Left ventricle myocardium superior (tissue), 1 donor: ENCODE measurements around the gene HMGB4. TPM values are rescaled to one million over a fixed set of nuclear protein-coding genes. Genes with fewer than 3 reads are reported as not detected.

Experiments used
- ATAC-seq: fragments of 200-7000 bp; cut with Tn5 transposase; one replicate; pipeline ENCODE4 v1.9.1; 2020; ENCODE audit warnings: mild to moderate bottlenecking, moderate library complexity
- DNase-seq: peaks from one replicate; pipeline ENCODE4 v3.0.0-alpha.2; 2020
- intact Hi-C: fragments of 100-400 bp; cut with micrococcal nuclease; formaldehyde crosslinking; loops from one replicate; pipeline ENCODE4 v1.11.0; 2022
- total RNA-seq: library from RNA; stranded (reverse); fragmentation: NEBNext Ultra II Directional; extraction: Animal tissue kit (Norgen Biotek cat#: 25700); gene quantifications from one replicate; pipeline ENCODE4 v1.2.1, GENCODE V29; 2021
- donor health status: DM: no; HTN: yes; CAD: no; lungs with severe emphysema.

The HMGB4 gene
- total RNA-seq, 1 donor from 2014 or later, result not detected

DNA sequence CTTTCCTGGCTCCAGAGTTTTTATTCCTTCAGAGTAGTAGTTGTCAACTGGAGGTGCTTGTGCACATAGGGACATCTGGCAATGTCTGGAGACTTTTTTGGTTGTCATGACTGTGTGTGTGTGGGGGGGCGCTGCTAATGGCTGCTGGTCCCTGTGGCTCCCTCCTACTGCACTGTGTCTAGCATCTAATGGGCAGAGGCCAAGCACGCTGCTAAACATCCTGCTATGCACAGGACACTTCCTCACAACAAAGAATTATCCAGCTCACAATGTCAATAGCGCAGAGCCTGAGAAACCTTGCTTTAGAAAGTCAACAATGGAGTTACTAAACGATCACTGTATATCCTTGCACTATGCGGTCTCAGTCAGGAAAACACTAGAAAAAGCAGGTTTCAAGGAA lies 19.7 kb upstream of the HMGB4 start:
- intact Hi-C loops, result no loop called here
- no peak for ATAC-seq
- DNase-seq, result no peak

GRCh38 chr1:33846861-33847260 lies 17.0 kb upstream of the HMGB4 start:
- intact Hi-C loops, result no loop called here
- DNase-seq, result no peak
- ATAC-seq, result no peak

DNA sequence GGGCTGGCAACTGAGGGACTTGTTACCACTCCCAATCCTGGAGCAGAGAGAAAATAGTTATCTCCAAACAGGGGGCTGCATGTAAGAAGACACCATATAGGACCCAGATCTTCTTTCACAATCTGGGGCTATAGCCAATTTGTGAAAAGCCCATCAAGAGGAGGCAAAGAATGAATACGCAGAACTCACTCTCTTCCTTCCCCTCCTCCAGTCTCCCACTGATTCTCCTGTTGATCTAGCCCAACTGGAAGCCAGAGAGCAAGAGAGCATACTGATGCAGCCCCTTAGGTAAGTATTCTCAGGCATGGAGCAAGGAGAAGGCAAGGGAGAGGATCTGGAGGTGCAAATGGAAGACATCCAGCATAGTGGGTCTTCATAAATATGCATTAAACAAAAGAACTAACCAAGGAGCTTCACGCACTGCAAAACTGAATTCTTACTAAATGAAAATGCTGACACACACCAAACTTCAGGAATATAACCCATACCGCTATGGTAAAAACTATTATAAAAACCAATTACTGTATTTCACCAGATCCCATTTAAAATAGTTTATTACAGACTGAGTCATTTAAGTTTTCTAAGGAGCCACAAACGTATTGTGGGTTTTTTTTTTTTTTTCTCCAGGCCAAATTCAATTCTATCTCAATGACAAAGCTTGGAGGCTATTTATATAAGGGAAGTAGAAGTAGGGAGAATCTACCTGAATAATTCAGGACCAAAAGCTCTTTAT lies 15.5 kb upstream of the HMGB4 start:
- no peak for DNase-seq
- ATAC-seq, result no peak
- intact Hi-C loops, result no loop called here

DNA sequence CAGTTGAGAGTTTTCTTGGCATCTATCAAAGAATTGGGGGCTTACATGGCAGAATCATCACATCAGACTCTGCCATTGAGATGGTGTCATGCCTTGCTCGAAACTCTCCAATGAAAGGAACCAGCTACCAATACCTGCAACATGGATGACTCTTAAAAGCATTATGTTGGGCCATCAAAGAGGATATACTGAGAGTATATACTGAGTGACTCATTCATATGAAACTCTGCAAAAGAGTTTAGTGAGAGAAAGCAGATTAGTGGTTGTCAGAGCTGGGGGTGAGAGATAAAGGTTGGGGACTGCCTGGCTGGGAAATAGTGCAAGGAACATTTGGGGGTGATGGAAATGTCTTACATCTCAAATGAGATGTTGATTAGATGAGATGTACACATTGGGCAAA lies 14.7 kb upstream of the HMGB4 start:
- ATAC-seq (no peak), DNase-seq (no peak)
- intact Hi-C loops, result no loop called here

DNA sequence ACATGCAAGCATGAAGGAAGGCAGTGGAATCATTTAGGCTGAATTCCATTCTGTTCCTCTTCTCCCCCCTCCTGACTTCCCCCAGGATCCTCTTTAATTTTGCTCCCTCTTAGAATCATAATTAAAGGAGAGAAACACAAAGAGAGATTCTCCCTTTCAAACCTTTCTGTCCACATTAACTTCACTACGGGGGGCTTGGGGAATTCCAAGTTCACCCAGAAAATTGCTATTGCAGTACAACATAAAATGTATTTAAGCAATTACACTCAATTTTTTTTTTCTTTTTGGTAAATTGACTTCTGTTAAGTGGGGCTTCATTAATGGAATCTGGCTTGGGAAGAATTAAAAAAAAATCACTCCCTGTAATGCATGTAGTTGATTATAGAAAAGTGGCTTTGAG lies 13.4 kb upstream of the HMGB4 start:
- intact Hi-C loops, result no loop called here
- no peak for ATAC-seq
- no peak for DNase-seq

GRCh38 chr1:33852711-33853110 lies 11.2 kb upstream of the HMGB4 start:
- DNase-seq (no peak), ATAC-seq (no peak)
- intact Hi-C loops, result no loop called here

DNA sequence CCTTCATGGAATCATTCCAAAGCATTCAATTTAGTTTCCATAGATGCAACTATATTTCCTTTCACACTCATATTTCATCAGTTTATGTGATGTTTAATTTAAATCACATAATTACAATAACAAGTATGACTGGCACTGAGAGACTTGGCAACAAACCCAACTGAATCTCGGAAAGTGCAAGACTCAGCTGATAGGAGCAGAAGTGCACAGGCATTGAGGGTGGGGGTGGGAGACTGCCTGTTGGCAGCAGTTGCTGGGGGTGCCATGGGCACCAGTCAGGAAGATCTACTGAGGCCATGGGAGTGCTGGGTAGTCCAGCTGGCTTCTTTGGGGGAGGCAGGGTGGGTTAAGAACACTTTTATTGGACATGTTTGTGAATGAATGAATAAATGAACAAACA lies 10.4 kb upstream of the HMGB4 start:
- DNase-seq, result no peak
- intact Hi-C loops, result no loop called here
- no peak for ATAC-seq

DNA sequence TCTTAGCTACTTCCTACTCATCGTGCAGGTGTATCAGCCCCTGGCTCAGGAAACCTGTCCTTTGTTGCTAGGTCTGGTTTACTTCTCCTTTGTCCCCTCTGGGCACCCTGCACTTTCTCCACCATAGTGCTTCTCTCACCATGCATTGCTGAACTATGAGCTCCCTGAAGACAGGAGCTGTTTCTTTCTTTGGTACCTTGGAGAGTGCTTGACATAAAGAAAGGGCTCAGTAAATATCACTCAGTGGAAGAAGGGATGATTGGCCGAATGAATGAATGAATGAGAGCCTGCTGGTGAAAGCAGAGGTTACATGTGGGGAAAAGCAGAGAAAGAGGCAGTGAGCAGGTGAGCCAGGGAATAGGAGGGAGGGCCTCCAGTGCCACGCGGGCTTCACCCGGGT lies 9.8 kb upstream of the HMGB4 start:
- DNase-seq (no peak), ATAC-seq (no peak)
- intact Hi-C loops, result no loop called here

DNA sequence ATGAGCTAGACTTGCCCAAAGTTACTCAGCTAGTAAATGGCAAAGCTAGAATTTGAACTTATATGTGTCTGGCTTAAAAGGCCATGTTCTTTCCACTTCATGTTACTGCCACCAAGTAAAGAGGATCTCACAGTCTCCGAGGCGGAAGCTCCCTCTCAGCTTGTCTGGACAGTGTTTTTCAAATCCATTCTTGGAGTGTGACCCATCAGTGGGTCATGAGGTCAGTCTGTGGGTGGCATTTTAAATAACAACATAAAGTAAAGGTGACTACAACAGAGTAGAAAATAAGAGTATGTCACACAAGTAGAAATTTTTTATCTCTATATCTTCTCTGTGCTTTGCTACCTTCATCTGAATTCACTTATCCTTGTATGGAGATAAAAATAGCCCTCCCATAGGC lies 3.2 kb upstream of the HMGB4 start:
- ATAC-seq, result no peak
- no peak for DNase-seq
- intact Hi-C loops, result no loop called here

- DNase-seq (no peak), ATAC-seq (no peak)
- intact Hi-C loops, result no loop called here
These were observed 846 bp downstream of the HMGB4 start for GRCh38 chr1:33864460-33865389.

GRCh38 chr1:33866281-33866680 lies 2.4 kb downstream of the HMGB4 start:
- ATAC-seq (no peak), DNase-seq (no peak)
- intact Hi-C loops, result no loop called here

DNA sequence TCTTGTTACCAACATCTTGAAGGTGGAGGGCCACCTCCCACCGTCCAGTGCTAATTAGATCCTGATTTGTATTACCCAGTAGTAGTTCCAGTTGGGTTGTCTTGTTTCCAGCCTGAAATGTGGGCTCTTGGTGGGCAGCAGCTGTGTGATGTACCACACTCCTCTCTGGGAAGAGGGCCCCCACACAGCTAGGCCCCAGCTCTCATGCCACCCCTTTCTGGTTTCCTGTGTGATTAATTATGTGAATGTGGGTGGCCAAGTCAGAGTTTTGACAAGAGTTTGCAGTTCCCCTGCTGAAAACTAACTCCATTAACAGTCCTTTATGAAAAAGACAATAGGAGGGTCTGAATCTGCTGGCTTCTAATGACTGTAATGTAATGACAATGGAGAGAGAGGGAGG lies 3.8 kb downstream of the HMGB4 start:
- ATAC-seq (no peak), DNase-seq (no peak)
- intact Hi-C loops, result no loop called here

DNA sequence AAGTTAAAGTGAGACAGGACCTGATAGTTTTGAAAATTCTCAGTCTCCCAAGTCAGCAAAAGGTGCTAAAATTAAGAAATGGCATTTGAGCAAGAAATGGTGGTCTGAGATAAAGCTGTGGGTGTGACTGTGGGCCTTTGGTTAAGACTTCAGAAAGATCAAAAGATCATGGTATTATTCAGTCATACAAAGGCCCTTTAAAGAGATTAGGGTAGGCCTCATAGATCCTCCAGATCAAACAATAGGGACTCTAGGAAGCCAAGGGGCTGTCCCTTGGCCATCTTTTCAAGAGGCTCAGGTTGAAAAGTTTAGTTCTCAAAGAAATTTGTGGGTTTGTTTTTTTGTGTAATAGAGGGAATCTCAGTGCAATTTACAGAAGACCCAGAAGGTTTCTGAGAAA lies 8.4 kb downstream of the HMGB4 start:
- no peak for ATAC-seq
- intact Hi-C loops, result no loop called here
- DNase-seq, result no peak

DNA sequence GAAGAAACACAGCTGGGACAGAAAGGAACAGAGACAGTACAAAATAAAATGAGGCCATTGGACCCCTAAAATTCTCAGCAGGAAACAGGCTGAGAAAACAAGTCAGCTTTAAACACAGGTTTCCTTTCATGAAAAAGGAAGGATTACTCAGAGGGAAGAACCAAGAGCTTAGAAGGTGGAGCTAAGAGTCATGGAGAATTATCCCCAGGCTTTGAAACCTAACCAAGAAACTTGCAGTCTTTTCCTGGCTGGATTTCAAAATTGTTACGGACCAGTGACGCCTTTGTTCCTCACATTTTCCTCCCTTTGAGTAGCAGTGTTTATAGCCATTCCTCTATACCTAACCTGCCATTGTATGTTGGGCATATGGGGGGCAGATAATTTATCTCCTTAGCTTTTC lies 8.8 kb downstream of the HMGB4 start:
- DNase-seq (no peak), ATAC-seq (no peak)
- intact Hi-C loops, result no loop called here

DNA sequence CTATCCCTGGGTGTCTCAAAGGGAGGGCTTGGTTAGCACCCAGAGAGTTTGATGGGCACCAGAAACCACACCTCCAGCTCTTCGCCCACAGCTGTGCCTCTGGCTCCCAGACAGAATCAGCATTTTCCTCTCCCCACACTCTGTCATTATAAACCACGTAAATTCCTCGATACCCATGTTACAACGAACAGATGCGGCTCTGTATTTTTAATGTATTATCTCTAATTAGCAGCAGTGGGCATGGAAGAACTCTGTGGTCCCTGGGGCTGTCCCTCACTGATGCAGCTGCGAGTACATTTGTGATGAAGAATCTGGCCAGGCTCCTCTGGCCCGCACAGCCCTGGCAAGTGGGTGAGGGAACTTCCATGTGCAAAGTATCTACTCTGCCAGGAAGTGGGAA lies 10.8 kb downstream of the HMGB4 start:
- no peak for ATAC-seq
- intact Hi-C loops, result no loop called here

GRCh38 chr1:33875862-33876261 lies 12.0 kb downstream of the HMGB4 start:
- ATAC-seq (peak; percentile 45), DNase-seq (no peak)
- intact Hi-C loops, result no loop called here

More for the DNA sequence above, 10.8 kb downstream of the HMGB4 start:
- no peak for DNase-seq

DNA sequence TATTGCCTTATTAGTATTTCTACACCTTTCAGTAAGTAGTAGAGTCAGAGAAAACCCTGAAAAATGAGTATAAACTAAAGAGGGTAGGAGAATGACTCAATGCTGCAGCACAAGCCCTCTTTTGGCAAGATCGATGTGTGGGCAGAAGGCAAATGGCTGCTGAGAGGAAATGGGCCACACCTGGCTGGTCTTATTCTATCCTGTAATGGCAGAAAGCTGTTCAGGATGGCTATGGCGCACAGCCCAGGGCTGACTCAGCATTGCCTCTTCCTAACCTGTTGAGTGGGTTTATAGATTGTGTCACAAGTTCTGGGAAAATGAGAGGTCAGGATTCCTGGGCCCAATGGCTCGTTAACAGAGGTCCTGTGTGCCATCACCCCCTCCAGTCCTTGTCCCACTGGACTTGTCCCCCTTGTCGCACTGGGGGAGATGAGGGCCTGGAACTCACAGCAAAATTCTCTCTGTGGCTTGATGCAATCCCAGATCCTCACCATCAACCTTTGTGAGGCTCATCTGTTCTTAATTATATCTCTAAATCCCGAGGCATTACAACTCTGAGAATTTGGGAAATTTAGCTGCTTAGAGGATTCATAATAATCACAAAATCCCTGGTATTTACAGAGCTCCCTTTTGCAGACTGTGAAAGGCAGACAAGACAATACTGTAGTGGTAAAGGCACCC lies 13.2 kb downstream of the HMGB4 start:
- DNase-seq (peak; percentile 54), ATAC-seq (peak; percentile 44)
- intact Hi-C loops, result no loop called here

DNA sequence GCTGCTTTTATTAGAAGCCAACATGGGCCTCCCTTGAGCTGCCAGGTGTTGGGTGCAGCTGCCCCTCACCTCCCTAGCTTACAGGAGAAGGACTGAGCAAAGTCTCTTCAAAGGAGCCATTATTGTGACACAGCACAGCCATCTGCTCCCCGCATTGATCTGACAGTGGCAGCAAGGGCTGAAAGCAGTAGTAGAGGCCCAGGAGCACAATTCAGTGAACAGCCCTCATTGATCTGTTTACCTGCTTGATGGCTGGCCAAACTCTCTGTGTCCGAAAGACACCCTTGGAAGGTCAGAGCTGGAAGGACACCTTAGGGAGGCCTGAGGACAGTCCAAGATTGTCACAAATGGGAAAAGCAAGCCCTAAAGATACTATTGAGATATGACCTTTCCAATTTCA lies 14.5 kb downstream of the HMGB4 start:
- DNase-seq, result no peak
- ATAC-seq, result no peak
- intact Hi-C loops, result no loop called here

GRCh38 chr1:33880305-33880704 lies 16.4 kb downstream of the HMGB4 start:
- ATAC-seq (no peak), DNase-seq (no peak)
- intact Hi-C loops, result no loop called here

DNA sequence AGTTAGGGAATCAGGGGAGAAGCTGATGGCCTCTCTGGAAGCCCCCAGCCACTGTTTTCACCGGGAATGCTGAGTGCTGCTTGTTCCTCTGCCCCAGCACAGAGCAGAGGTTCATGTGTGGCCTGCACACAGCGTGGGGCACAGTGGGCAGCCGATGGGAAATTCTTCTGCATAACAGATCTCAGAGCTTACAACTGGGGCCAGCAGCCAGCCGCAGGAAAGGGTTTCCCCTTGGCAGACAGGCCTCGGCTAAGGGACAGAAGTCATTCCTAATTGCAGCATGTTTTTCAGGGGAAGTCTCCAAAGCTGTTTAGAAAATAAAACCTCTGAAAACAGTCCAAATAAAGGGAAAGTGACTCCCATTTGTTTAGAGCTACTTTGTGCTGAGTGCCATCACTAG lies 22.6 kb downstream of the HMGB4 start:
- ATAC-seq, result no peak
- intact Hi-C loops, result no loop called here
- DNase-seq, result no peak
